Osteocyte (in vitro differentiated cells): ENCODE results near the gene TNIP2. TPM values are rescaled to one million over a fixed set of nuclear protein-coding genes. Genes with fewer than 3 reads are reported as not detected.

Experiments used
- DNase-seq: peaks from one replicate; pipeline ENCODE4 v3.0.0; 2021; ENCODE audit warnings: mixed read lengths; ENCODE audit not compliant: unreplicated experiment; ENCODE audit errors: extremely low spot score
- H3K27ac Mint-ChIP-seq: one replicate; pipeline ENCODE4 v1.8.0; 2021; ENCODE audit warnings: mild to moderate bottlenecking, mixed read lengths; ENCODE audit not compliant: unreplicated experiment
- H3K27me3 Mint-ChIP-seq: one replicate; pipeline ENCODE4 v1.8.0; 2021; ENCODE audit warnings: mixed read lengths; ENCODE audit not compliant: unreplicated experiment
- H3K36me3 Mint-ChIP-seq: one replicate; pipeline ENCODE4 v1.8.0; 2021; ENCODE audit warnings: mixed read lengths; ENCODE audit not compliant: unreplicated experiment
- H3K4me1 Mint-ChIP-seq: one replicate; pipeline ENCODE4 v1.8.0; 2021; ENCODE audit warnings: mixed read lengths; ENCODE audit not compliant: unreplicated experiment
- H3K4me3 Mint-ChIP-seq: one replicate; pipeline ENCODE4 v1.8.0; 2021; ENCODE audit warnings: mild to moderate bottlenecking, moderate library complexity, mixed read lengths; ENCODE audit not compliant: unreplicated experiment
- H3K9me3 Mint-ChIP-seq: one replicate; pipeline ENCODE4 v1.8.0; 2021; ENCODE audit warnings: mixed read lengths; ENCODE audit not compliant: unreplicated experiment
- total RNA-seq: library from RNA; stranded (reverse); gene quantifications from 2 replicates; pipeline ENCODE4 v1.2.1, GENCODE V29; 2021
- TF ChIP-seq, protein P1 (sequence below): fragments of 200-600 bp; sonication (generic); IDR thresholded peaks from 2 replicates; pipeline ENCODE4 v1.5.0; 2021; ENCODE audit warnings: antibody characterized with exemption, mild to moderate bottlenecking, moderate library complexity

The TNIP2 gene
- total RNA-seq, 1 donor from 2014 or later, result 34.0 TPM

DNA sequence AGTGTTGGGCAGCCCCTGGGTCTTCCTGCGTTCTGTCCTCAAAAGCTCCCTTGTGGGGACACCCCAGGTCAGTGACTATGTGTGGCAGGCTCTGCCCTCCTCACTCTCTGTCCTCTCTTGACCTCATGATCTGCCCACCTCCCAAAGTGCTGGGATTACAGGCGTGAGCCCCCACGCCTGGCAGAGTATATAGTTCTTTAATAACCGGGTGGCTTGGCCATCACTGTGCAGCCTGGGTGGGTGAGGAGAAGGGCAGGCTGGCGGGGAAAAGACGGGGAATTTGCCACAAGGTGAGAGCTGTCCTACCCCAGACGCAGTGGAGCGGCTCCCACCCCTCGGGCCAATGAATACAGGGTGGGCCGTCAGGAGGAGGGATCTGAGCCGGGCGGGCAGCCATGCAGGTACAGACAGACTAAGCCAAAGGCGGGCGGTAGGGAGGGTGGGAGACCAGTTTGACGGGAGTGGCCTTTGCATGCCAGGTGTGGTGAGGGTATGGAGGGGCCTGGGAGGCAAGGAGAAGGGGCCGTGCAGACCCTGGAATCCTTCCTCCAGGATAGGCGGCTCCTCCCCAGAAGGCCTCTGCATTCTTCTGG is 39.3 kb upstream of the TNIP2 start:
- peaks cover 2% of the 10 kb centered on the region for H3K36me3 Mint-ChIP-seq
- peak overlapping the region; percentile 94 for H3K27ac Mint-ChIP-seq
- TF ChIP-seq, protein P1, sequence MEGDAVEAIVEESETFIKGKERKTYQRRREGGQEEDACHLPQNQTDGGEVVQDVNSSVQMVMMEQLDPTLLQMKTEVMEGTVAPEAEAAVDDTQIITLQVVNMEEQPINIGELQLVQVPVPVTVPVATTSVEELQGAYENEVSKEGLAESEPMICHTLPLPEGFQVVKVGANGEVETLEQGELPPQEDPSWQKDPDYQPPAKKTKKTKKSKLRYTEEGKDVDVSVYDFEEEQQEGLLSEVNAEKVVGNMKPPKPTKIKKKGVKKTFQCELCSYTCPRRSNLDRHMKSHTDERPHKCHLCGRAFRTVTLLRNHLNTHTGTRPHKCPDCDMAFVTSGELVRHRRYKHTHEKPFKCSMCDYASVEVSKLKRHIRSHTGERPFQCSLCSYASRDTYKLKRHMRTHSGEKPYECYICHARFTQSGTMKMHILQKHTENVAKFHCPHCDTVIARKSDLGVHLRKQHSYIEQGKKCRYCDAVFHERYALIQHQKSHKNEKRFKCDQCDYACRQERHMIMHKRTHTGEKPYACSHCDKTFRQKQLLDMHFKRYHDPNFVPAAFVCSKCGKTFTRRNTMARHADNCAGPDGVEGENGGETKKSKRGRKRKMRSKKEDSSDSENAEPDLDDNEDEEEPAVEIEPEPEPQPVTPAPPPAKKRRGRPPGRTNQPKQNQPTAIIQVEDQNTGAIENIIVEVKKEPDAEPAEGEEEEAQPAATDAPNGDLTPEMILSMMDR, result no peak
- no peaks in the 10 kb centered on the region for H3K27me3 Mint-ChIP-seq
- H3K4me1 Mint-ChIP-seq, result peaks cover 68% of the 10 kb centered on the region
- DNase-seq, result no peak
- peak overlapping the region; percentile 89 for H3K4me3 Mint-ChIP-seq
- H3K9me3 Mint-ChIP-seq, result no peaks in the 10 kb centered on the region

DNA sequence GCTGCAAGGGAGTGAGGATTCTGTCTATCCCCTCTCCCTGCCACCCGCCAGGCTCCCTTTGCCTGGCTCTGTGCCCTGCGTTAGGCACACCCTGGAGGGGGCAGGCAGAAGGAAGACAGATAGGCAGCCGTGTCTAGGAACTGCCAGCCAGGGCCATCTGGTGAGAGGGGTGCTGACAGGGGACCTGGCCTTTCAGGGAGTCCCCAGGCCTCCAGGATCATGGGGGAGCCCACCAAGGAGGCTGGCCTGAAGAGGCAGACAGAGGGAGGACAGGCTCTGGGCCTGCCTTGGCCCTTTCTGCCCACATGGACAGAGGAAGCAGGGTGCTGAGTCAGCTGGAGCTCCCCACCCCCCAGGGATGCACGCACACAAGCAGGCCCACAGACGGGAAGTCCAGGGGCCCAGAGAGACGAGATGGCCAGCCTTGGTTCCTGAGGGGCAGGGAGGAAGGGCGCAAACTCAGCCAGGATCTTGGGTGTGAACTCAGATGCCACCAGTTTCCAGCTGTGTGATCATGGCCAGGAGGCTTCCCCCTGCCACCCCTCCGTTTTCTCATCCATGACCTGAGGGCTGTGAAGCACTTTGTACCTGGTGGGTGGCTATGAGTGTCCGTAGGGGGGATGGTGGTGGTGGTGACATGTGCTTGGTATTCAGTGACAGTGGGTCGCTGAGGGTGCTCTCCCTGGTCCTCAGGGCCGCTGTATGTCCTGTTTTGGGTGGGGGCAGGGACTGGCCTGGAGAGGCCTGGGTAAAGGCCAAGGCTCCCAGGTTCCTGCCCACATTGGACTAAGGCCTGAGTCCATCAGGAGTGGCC is 38.6 kb upstream of the TNIP2 start:
- TF ChIP-seq, protein P1, result no peak
- H3K27me3 Mint-ChIP-seq, result no peaks in the 10 kb centered on the region
- H3K9me3 Mint-ChIP-seq, result no peaks in the 10 kb centered on the region
- H3K4me3 Mint-ChIP-seq, result peak overlapping the region; percentile 89
- H3K27ac Mint-ChIP-seq, result peak overlapping the region; percentile 94
- DNase-seq, result peak; percentile 86
- peaks cover 62% of the 10 kb centered on the region for H3K4me1 Mint-ChIP-seq
- H3K36me3 Mint-ChIP-seq, result peaks cover 2% of the 10 kb centered on the region

DNA sequence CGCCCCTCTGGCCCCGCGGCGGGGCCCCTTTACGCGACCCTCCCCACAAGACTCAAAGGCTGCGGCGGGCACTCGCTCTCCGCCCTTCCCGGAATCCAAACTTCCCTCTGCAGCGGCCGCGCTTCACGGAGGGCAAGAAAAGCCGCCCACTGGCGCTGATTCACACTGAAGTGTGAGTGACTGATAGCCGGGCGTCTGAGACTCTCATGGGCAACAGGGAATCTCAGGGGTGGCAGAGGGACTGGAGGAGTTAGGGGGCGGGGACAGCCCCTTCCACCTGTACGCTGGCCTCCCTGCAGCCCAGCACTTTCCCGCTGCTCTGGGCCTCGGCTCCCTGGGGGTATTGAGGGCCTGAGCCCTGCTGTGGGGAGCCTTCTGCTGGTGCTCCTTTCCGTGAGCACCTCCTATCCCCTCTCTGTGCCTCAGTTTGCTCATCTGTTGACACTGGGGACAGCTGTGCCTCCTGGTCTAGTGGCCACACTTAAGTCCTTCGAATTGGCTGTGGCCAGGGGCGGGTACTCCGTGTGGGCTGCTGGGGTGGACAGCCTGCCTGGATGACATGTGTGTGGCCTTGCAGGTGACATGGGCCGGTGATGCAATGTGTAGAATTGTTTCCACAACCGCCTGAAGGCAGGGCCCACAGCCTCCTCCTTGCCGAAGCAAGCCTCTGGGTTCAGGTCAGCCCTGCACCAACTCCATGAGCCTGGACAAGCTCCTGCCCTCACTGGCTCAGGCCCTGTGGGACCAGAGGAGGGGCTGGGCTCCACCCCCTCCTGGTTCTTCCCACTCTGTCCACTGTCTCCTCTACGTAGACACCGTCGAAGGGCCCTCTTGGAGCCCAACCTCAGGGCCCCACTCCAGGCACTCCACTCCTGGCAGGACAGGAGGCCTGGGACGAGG is 37.7 kb upstream of the TNIP2 start:
- DNase-seq, result peak; percentile 84
- Mint-ChIP-seq H3K36me3 (peaks cover 2% of the 10 kb centered on the region), H3K4me3 (peak overlapping the region; percentile 89), H3K27ac (peak overlapping the region; percentile 94), H3K9me3 (no peaks in the 10 kb centered on the region), H3K27me3 (no peaks in the 10 kb centered on the region), H3K4me1 (peaks cover 55% of the 10 kb centered on the region)
- TF ChIP-seq, protein P1, result no peak

DNA sequence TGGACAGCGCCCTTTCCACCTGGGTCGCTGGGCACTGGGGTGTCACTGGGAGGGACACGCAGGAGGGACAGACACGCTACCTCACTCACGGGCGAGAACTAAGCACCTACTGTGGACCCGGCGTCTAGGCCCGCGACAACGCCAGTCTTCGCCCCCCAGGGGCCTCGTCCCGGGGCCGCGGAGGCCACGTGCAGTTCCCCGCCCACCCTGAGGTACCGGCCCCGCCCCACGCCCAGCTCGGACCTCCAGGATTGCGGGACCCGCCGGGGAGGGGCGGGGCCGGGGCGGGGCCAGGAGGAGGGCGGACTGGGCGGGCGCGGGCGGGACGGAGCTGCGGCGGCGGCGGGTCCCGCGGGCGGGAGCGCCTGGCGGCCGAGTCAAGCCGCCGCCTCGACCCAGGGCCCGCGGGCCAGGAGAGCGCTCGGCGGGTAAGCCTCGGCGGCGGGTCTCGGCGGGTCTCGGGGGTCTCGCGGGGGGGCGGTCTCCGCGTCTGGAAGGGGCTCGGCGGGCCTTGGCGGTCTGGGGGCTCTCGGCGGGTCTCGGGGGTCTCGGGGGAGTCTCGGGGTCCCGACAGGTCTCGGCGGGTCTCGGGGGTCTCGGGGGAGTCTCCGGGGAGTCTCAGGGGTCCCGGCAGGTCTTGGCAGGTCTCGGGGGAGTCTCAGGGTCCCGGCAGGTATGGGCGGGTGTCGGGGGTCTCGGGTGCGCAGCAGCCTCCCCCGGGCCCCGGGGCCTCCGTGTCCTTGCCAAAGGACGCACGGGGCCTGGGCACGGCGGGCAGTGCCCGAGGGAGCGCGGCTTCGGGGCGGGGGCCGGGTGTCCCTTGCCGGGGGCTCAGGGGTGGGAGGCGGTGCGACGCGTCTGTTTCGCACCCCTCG is 36.8 kb upstream of the TNIP2 start, which contains the start of gene SH3BP2:
Gene SH3BP2 (plus strand): TSS at position 375 of the 875 bp plus-strand sequence. CDS start 27,533 bp downstream, outside the sequence.
- H3K36me3 Mint-ChIP-seq, result no peaks in the 10 kb centered on the region
- TF ChIP-seq, protein P1, result no peak
- no peaks in the 10 kb centered on the region for H3K9me3 Mint-ChIP-seq
- DNase-seq, result peak; percentile 88
- no peaks in the 10 kb centered on the region for H3K27me3 Mint-ChIP-seq
- H3K27ac Mint-ChIP-seq, result peak within 1 kb of the TSS; percentile 94
- H3K4me1 Mint-ChIP-seq, result peaks cover 50% of the 10 kb centered on the region
- peak within 1 kb of the TSS; percentile 89 for H3K4me3 Mint-ChIP-seq
